CD4-positive, alpha-beta T cell (primary cell): ENCODE data around the gene DSCAML1. TPM values are rescaled to one million over a fixed set of nuclear protein-coding genes. Genes with fewer than 3 reads are reported as not detected.
A peak's percentile ranks its signal among the peaks of the same experiment; 100 is the strongest.

Experiments
- ATAC-seq: fragments of 200-7000 bp; cut with Tn5 transposase; one replicate; pipeline ENCODE4 v1.10.0; 2022; ENCODE audit warnings: mild to moderate bottlenecking; ENCODE audit not compliant: poor library complexity
- CTCF ChIA-PET: fragments of 350-600 bp; sonication (Branson Sonifier 250); formaldehyde crosslinking; loops from one replicate; lab custom pipeline; 2021; ENCODE audit warnings: antibody characterized with exemption, inconsistent platforms; lab: Charles Lee
- POLR2A ChIA-PET: fragments of 350-600 bp; sonication (Branson Sonifier 250); formaldehyde crosslinking; loops from one replicate; lab custom pipeline; 2021; ENCODE audit warnings: antibody characterized with exemption, inconsistent platforms; lab: Charles Lee
- DNase-seq, 14 experiments: peaks; one replicate each; pipeline ENCODE4 v3.0.0-alpha.2; 2013 to 2020; ENCODE audit warnings: mixed read lengths in 2 of 14
- H3K27ac ChIP-seq, 2 donors: one replicate each; pipeline versions ENCODE4 v1.5.1 to v1.7.0; 2013; ENCODE audit warnings: low read length in 2 of 2, low read depth in 1 of 2, mild to moderate bottlenecking in 1 of 2
- H3K27me3 ChIP-seq, 2 experiments: 1 replicate in 1 of 2; 2 replicates in 1 of 2; pipeline versions ENCODE4 v1.6.1 to v1.7.0; 2013; ENCODE audit warnings: low read length in 2 of 2, control low read depth in 1 of 2, mild to moderate bottlenecking in 1 of 2, moderate library complexity in 1 of 2; ENCODE audit not compliant: insufficient read depth in 2 of 2, control insufficient read depth in 1 of 2
- H3K36me3 ChIP-seq: one replicate; pipeline ENCODE4 v1.6.1; 2013; ENCODE audit warnings: low read length, control low read depth; ENCODE audit not compliant: insufficient read depth
- H3K4me1 ChIP-seq: one replicate; pipeline ENCODE4 v1.6.1; 2013; ENCODE audit warnings: low read length, control low read depth; ENCODE audit not compliant: insufficient read depth
- H3K4me3 ChIP-seq: one replicate; pipeline ENCODE4 v1.5.1; 2013; ENCODE audit warnings: mild to moderate bottlenecking, low read length, moderate library complexity
- H3K9me3 ChIP-seq, 2 experiments: 1 replicate in 1 of 2; 2 replicates in 1 of 2; pipeline versions ENCODE4 v1.6.1 to v1.7.0; 2013; ENCODE audit warnings: low read length in 2 of 2, mild to moderate bottlenecking in 2 of 2, control low read depth in 1 of 2, moderate library complexity in 1 of 2; ENCODE audit not compliant: control insufficient read depth in 1 of 2, insufficient read depth in 1 of 2
- H3K27ac Mint-ChIP-seq: one replicate; pipeline ENCODE4 v1.8.0; 2020; ENCODE audit warnings: mixed read lengths
- H3K27me3 Mint-ChIP-seq: one replicate; pipeline ENCODE4 v1.8.0; 2021; ENCODE audit warnings: mixed read lengths
- H3K36me3 Mint-ChIP-seq: one replicate; pipeline ENCODE4 v1.8.0; 2021; ENCODE audit warnings: low read depth, mixed read lengths
- H3K4me1 Mint-ChIP-seq: one replicate; pipeline ENCODE4 v1.8.0; 2021; ENCODE audit warnings: low read depth, mixed read lengths
- H3K4me3 Mint-ChIP-seq: one replicate; pipeline ENCODE4 v1.8.0; 2020; ENCODE audit warnings: mild to moderate bottlenecking, mixed read lengths
- H3K9me3 Mint-ChIP-seq: one replicate; pipeline ENCODE4 v1.8.0; 2020; ENCODE audit warnings: mixed read lengths
- CTCF ChIP-seq: fragments of 200-600 bp; IDR thresholded peaks from one replicate; pipeline ENCODE4 v1.8.0; 2022; ENCODE audit warnings: antibody characterized with exemption, mild to moderate bottlenecking
- intact Hi-C, 2 experiments: fragments of 100-400 bp; cut with DNase I in 1 of 2; cut with micrococcal nuclease in 1 of 2; formaldehyde crosslinking; loops; one replicate each; pipeline versions ENCODE4 v1.15.1 to v1.9.0; 2023 to 2025; cut with DNase I, micrococcal nuclease
- total RNA-seq, 174 experiments: library from RNA in 2 of 174; stranded (reverse) in 2 of 174; gene quantifications; one replicate each; pipeline ENCODE4 v1.2.3 and lab custom pipeline; 2021 to 2026

Gene DSCAML1
- total RNA-seq, 2 experiments from 2014 or later = 0.22 to 0.61 TPM

- no peaks in the 10 kb centered on the region for H3K36me3 ChIP-seq
- ATAC-seq = no peak
- peak within 1 kb of the TSS; percentile 50 for H3K27ac Mint-ChIP-seq
- H3K4me3 ChIP-seq = no peak within 1 kb of the TSS
- no peaks in the 10 kb centered on the region for H3K9me3 ChIP-seq
- H3K27me3 ChIP-seq = no peaks in the 10 kb centered on the region
- CTCF ChIA-PET = interaction anchor here (3.5 kb wide), 1 partner anchor 16 kb away, joined by 21 read pairs; no protein-coding TSS in a partner anchor
- peak in 3 of 14 experiments; percentile 24 to 38 (median 33) for DNase-seq
- H3K4me1 ChIP-seq = peaks cover 61% of the 10 kb centered on the region
- intact Hi-C loops = loop anchor here in 1 of 2 experiments (5.0 kb wide), 1 partner anchor 127 kb away; no protein-coding TSS in a partner anchor
- TF ChIP-seq CTCF = no peak
- H3K27me3 Mint-ChIP-seq = no peaks in the 10 kb centered on the region
- H3K4me3 Mint-ChIP-seq = no peak within 1 kb of the TSS
- H3K9me3 Mint-ChIP-seq = no peaks in the 10 kb centered on the region
- POLR2A ChIA-PET = interaction anchor here (1.2 to 1.5 kb wide), 2 partner anchors 126 to 176 kb away, joined by 3 to 8 read pairs; no protein-coding TSS in a partner anchor
- no peak within 1 kb of the TSS for H3K27ac ChIP-seq
- peaks cover 56% of the 10 kb centered on the region for H3K4me1 Mint-ChIP-seq
- H3K36me3 Mint-ChIP-seq = no peaks in the 10 kb centered on the region
Measured at GRCh38 chr11:117824571-117825537, 27.8 kb upstream of the DSCAML1 start, which contains the start of gene FXYD2. Gene FXYD2 (minus strand): TSS chr11:117824744. CDS start chr11:117824678, 66 bp downstream.

GRCh38 chr11:117823946-117824420 lies 27.0 kb upstream of the DSCAML1 start:
- no peaks in the 10 kb centered on the region for H3K9me3 ChIP-seq
- intact Hi-C loops = loop anchor here (1.0 to 5.0 kb wide), 3 partner anchors 123 to 229 kb away; no protein-coding TSS in a partner anchor
- Mint-ChIP-seq H3K4me1 (peaks cover 56% of the 10 kb centered on the region), H3K27me3 (no peaks in the 10 kb centered on the region), H3K9me3 (no peaks in the 10 kb centered on the region), H3K27ac (peak overlapping the region; percentile 50), H3K4me3 (no peak overlapping the region), H3K36me3 (no peaks in the 10 kb centered on the region)
- TF ChIP-seq CTCF = no peak
- no peaks in the 10 kb centered on the region for H3K36me3 ChIP-seq
- peak in 4 of 14 experiments; percentile 25 to 40 (median 33) for DNase-seq
- no peak for ATAC-seq
- ChIA-PET CTCF (interaction anchor here (1.1 to 3.5 kb wide), 6 partner anchors 12 to 348 kb away, joined by 3 to 21 read pairs (median 6); no protein-coding TSS in a partner anchor), POLR2A (interaction anchor here (0.8 to 1.9 kb wide), 8 partner anchors 9 to 398 kb away, joined by 3 to 8 read pairs (median 4); no protein-coding TSS in a partner anchor)
- no peaks in the 10 kb centered on the region for H3K27me3 ChIP-seq
- peaks cover 57% of the 10 kb centered on the region for H3K4me1 ChIP-seq
- no peak overlapping the region for H3K27ac ChIP-seq
- H3K4me3 ChIP-seq = no peak overlapping the region

- no peak overlapping the region for H3K27ac ChIP-seq
- H3K4me3 ChIP-seq = no peak overlapping the region
- POLR2A ChIA-PET = interaction anchor here (0.8 to 1.9 kb wide), 10 partner anchors 8 to 397 kb away, joined by 3 to 8 read pairs (median 4); partner anchors contain the start of gene IL10RA
- H3K4me1 ChIP-seq = peaks cover 57% of the 10 kb centered on the region
- peak in 7 of 14 experiments; percentile 29 to 77 (median 59) for DNase-seq
- no peaks in the 10 kb centered on the region for H3K36me3 ChIP-seq
- Mint-ChIP-seq H3K4me1 (peaks cover 51% of the 10 kb centered on the region), H3K27ac (peak overlapping the region; percentile 50), H3K27me3 (no peaks in the 10 kb centered on the region), H3K9me3 (no peaks in the 10 kb centered on the region), H3K36me3 (no peaks in the 10 kb centered on the region), H3K4me3 (no peak overlapping the region)
- no peaks in the 10 kb centered on the region for H3K9me3 ChIP-seq
- TF ChIP-seq CTCF = peak; percentile 38
- no peaks in the 10 kb centered on the region for H3K27me3 ChIP-seq
- peak; percentile 74 for ATAC-seq
- CTCF ChIA-PET = interaction anchor here (0.6 to 3.5 kb wide), 11 partner anchors 12 to 349 kb away, joined by 3 to 21 read pairs (median 5); no protein-coding TSS in a partner anchor
- intact Hi-C loops = loop anchor here (1.0 to 5.0 kb wide), 3 partner anchors 124 to 230 kb away; no protein-coding TSS in a partner anchor
Measured at GRCh38 chr11:117823294-117823945, 26.4 kb upstream of the DSCAML1 start.
